Fibroblast of villous mesenchyme (primary cell): ENCODE results near the gene FOSL2. TPM values are rescaled to one million over a fixed set of nuclear protein-coding genes. Genes with fewer than 3 reads are reported as not detected.
A peak's percentile ranks its signal among the peaks of the same experiment; 100 is the strongest.

ENCODE experiments used
- DNase-seq: peaks from one replicate; pipeline ENCODE4 v3.0.0-alpha.2; 2010; ENCODE audit warnings: low read depth
- H3K4me3 ChIP-seq: 2 replicates; pipeline ENCODE4 v1.5.1; 2011; ENCODE audit warnings: low read depth, mild to moderate bottlenecking, low read length
- CTCF ChIP-seq: IDR thresholded peaks from 2 replicates; pipeline ENCODE4 v1.5.1; 2012; ENCODE audit warnings: low read depth, mild to moderate bottlenecking, low read length; ENCODE audit not compliant: insufficient read depth
- total RNA-seq: library from RNA; depleted of rRNA; stranded (reverse); fragments of >200 nt; gene quantifications from 2 replicates; pipeline ENCODE4 v1.2.3, GENCODE V29; 2012

FOSL2 gene
- total RNA-seq, 1 donor: 81.6 TPM

GRCh38 chr2:28413899-28414295 lies 21.2 kb downstream of the FOSL2 start:
- no peak overlapping the region for H3K4me3 ChIP-seq
- no peak for DNase-seq
- TF ChIP-seq CTCF: no peak

- no peak overlapping the region for H3K4me3 ChIP-seq
- DNase-seq: no peak
- no peak for TF ChIP-seq CTCF
Measured at GRCh38 chr2:28414583-28414982, 21.9 kb downstream of the FOSL2 start.

GRCh38 chr2:28415010-28415409 lies 22.4 kb downstream of the FOSL2 start:
- H3K4me3 ChIP-seq: no peak overlapping the region
- no peak for TF ChIP-seq CTCF
- DNase-seq: no peak

- H3K4me3 ChIP-seq: no peak overlapping the region
- DNase-seq: no peak
- TF ChIP-seq CTCF: no peak
Measured at GRCh38 chr2:28415715-28416114, 23.1 kb downstream of the FOSL2 start.

GRCh38 chr2:28419003-28419402 lies 26.3 kb downstream of the FOSL2 start:
- no peak for DNase-seq
- TF ChIP-seq CTCF: no peak
- no peak overlapping the region for H3K4me3 ChIP-seq

GRCh38 chr2:28419443-28420270 lies 27.0 kb downstream of the FOSL2 start:
- no peak for DNase-seq
- no peak overlapping the region for H3K4me3 ChIP-seq
- TF ChIP-seq CTCF: peak; percentile 6

- H3K4me3 ChIP-seq: no peak overlapping the region
- TF ChIP-seq CTCF: no peak
- DNase-seq: no peak
Measured at GRCh38 chr2:28420722-28421121, 28.1 kb downstream of the FOSL2 start.
